ENCODE results near the gene FOXC1. TPM values are rescaled to one million over a fixed set of nuclear protein-coding genes. Genes with fewer than 3 reads are reported as not detected.
A peak's percentile ranks its signal among the peaks of the same experiment; 100 is the strongest.

FOXC1 gene
- total and polyA plus RNA-seq, 10 of the 15 experiments (the other 5 are each of a cell fraction or from before 2014, with no cell fraction given) = 0.13 to 1.5 (median 0.48) TPM; not detected in 2

DNA sequence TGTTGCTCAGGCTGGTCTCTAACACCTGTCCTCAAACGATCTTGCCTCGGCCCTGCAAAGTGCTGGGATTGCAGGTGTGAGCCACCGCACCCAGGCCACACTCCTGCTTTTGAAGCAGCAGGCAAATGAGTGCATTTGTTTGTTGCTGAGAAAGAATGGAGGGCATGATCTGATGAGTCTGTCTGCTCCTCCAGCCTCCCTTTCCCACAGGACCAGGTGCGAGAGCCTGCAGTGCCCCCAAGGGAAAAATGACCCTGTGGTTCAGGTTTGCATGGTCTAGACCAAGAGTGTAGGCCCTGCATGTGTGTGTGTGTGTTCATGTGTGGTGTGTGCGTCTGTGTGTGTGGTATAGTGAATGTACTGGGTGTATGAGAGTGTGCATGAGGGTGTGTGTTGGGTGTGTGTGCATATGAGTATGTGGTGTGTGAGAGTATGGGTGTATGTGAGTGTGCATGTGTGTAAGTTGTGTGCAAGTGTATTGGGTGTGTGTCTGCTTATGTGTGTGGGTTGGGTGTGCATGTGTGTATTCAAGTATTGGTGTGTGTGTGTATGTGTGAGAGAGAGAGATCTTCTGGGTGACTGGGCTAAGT lies 22.8 kb upstream of the FOXC1 start:
- H3K27me3 ChIP-seq (replicated peaks in 1 of 2; ENCODE audit: control insufficient read depth in 2 of 2, insufficient read depth in 2 of 2, low read length in 1 of 2) = peaks cover 0 to 1% of the 10 kb centered on the region in 2 experiments; a peak in 1 of 4 replicates
- no peak overlapping the region for H3K4me3 ChIP-seq
- no peaks in the 10 kb centered on the region; the same call in 2 of the 3 replicates for H3K9me3 ChIP-seq (replicated peaks; ENCODE audit: control insufficient read depth, insufficient read depth, low read length)
- ATAC-seq (no peak), DNase-seq (ENCODE audit: low read depth, low spot score) (no peak), FAIRE-seq (no peak)
- in situ Hi-C loops (cut with MboI) (loop anchor here (5.0 to 25.0 kb wide), 2 partner anchors 1050 to 1350 kb away; no protein-coding TSS in a partner anchor), intact Hi-C loops (cut with micrococcal nuclease; ENCODE audit: unreplicated experiment) (no loop called here)
- H3K36me3 ChIP-seq (ENCODE audit: control insufficient read depth in 2 of 2, insufficient read depth in 2 of 2, low read length in 1 of 2) = no peaks in the 10 kb centered on the region
- no peak overlapping the region for H2AFZ ChIP-seq (ENCODE audit: control insufficient read depth, low read depth, low read length)
- H3K4me1 ChIP-seq (ENCODE audit: control insufficient read depth, insufficient read depth, low read length) = no peaks in the 10 kb centered on the region
- ChIA-PET POLR2A (no interaction called here), RAD21 (ENCODE audit: unreplicated experiment) (no interaction called here), SMC1A (ENCODE audit: uncharacterized antibody, unreplicated experiment) (interaction anchor here (0.6 kb wide), 1 partner anchor 717 kb away, joined by 3 read pairs; no protein-coding TSS in a partner anchor), CTCF (interaction anchor here (0.7 kb wide), 1 partner anchor 541 kb away, joined by 4 read pairs; no protein-coding TSS in a partner anchor)
- no peak overlapping the region for H3K4me2 ChIP-seq (ENCODE audit: control insufficient read depth, insufficient read depth)
- no peak overlapping the region for H3K9ac ChIP-seq (ENCODE audit: control insufficient read depth, insufficient read depth, low read length)
- BruUV-seq (replicated peaks) = no TSS peak
- 14% methylated on average over 5 of the region's 5 CpGs for WGBS (ENCODE audit: insufficient coverage, insufficient replicate concordance, low lambda C conversion rate, missing lambda C conversion rate)
- H3K27ac ChIP-seq (ENCODE audit: control insufficient read depth, insufficient read depth) = no peak overlapping the region
- TF ChIP-seq SIN3A (IDR thresholded peaks at IDR 0.05; ENCODE audit: low read depth, low read length) = no peak
- TF ChIP-seq NR2C2 (IDR thresholded peaks at IDR 0.05; ENCODE audit: borderline replicate concordance, control insufficient read depth, insufficient read length, low read depth) = no peak
- no peak for TF ChIP-seq FOXM1 (IDR thresholded peaks at IDR 0.05; ENCODE audit: low read depth, low read length)
- TF ChIP-seq POU2F2 (IDR thresholded peaks at IDR 0.05; ENCODE audit: borderline replicate concordance, low read depth, low read length) = no peak
- no peak for TF ChIP-seq LARP7 (IDR thresholded peaks at IDR 0.05)
- TF ChIP-seq BCL3 (IDR thresholded peaks at IDR 0.05; ENCODE audit: borderline replicate concordance, insufficient read depth, low read depth, low read length, poor library complexity, severe bottlenecking) = peak; percentile 39
- no peak for TF ChIP-seq PML (IDR thresholded peaks at IDR 0.05; ENCODE audit: low read length)
- no peak for TF ChIP-seq ETV6 (conservative IDR thresholded peaks at IDR 0.05 in 1 of 2, IDR thresholded peaks at IDR 0.05 in 1 of 2; ENCODE audit: borderline replicate concordance in 1 of 2, low read depth in 1 of 2)
- no peaks in the 10 kb centered on the region for H4K20me1 ChIP-seq (ENCODE audit: control insufficient read depth, insufficient read depth)
- no peaks in the 10 kb centered on the region for H3K79me2 ChIP-seq (ENCODE audit: control insufficient read depth, insufficient read depth, low read length)

Data from GM12878 (cell line).